Vagina (tissue), 2 donors: ENCODE measurements around the gene HCRTR1.

Experiments used
- POLR2A ChIP-seq, 2 donors: fragments of 450-650 bp; IDR thresholded peaks; one replicate each; pipeline ENCODE4 v1.6.1; 2017; ENCODE audit warnings: antibody characterized with exemption in 2 of 2, mild to moderate bottlenecking in 2 of 2, moderate library complexity in 2 of 2
- POLR2AphosphoS5 ChIP-seq, 2 donors: sonication (generic); formaldehyde crosslinking; IDR thresholded peaks; one replicate each; pipeline ENCODE4 v1.9.0; 2017; ENCODE audit warnings: antibody characterized with exemption in 2 of 2, mild to moderate bottlenecking in 2 of 2, low read depth in 1 of 2; ENCODE audit not compliant: insufficient read depth in 1 of 2
- TF ChIP-seq, protein P1 (sequence below), 3 experiments: fragments of 450-650 bp in 2 of 3; fragments of 200-600 bp in 1 of 3; sonication (generic) in 1 of 3; IDR thresholded peaks; one replicate each; pipeline ENCODE4 v1.5.1; 2017 to 2019; ENCODE audit warnings: antibody characterized with exemption in 3 of 3, mild to moderate bottlenecking in 2 of 3, moderate library complexity in 2 of 3

DNA sequence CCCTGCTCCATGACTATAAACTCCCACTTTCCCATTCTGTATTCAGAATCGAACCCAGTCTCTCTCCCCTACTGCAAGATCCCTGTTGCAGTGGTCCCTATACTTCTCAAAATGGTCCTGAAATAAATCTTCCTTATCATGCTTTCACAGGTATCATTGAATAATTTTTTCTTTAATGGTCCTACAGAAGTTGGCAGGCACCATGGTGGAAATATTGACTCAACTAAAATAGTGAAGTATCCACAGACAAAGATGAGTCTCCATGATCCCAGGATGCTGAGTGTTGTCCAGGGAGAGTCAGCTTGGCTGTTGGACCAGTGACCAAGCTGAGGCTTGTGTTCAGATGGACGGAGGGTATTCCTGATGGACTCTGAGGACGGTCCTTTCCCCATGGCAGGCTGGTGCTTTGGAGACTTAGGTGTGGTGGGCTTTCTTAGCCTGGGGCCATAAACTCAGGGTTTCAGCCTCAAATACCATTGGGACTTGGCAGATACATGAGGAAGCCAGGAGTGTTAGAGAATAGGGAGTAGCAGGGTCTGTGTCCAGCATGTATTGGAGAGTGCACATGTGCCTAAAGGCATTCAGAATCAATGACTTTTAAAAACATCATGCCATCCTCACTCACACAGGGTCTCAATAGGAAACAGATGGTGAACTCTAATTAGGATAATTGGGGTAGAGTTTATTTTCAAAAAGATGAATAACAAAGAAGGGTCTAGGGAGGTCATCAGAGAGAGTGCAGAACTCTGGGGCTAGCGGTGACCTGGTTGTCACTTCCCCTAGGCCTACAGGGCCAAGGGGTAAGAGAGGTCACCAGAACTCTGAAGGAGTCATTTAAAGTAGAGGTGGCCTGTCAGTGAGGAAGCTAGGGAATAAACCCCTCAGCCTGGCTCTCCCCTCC lies 21.4 kb upstream of the HCRTR1 start:
- TF ChIP-seq POLR2A (IDR thresholded peaks at IDR 0.05) (no peak), POLR2AphosphoS5 (IDR thresholded peaks at IDR 0.05; ENCODE audit: insufficient read depth in 1 of 2, low read depth in 1 of 2) (no peak)
- TF ChIP-seq, protein P1, sequence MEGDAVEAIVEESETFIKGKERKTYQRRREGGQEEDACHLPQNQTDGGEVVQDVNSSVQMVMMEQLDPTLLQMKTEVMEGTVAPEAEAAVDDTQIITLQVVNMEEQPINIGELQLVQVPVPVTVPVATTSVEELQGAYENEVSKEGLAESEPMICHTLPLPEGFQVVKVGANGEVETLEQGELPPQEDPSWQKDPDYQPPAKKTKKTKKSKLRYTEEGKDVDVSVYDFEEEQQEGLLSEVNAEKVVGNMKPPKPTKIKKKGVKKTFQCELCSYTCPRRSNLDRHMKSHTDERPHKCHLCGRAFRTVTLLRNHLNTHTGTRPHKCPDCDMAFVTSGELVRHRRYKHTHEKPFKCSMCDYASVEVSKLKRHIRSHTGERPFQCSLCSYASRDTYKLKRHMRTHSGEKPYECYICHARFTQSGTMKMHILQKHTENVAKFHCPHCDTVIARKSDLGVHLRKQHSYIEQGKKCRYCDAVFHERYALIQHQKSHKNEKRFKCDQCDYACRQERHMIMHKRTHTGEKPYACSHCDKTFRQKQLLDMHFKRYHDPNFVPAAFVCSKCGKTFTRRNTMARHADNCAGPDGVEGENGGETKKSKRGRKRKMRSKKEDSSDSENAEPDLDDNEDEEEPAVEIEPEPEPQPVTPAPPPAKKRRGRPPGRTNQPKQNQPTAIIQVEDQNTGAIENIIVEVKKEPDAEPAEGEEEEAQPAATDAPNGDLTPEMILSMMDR (IDR thresholded peaks at IDR 0.05) = no peak
